SKM-1 (cell line): ENCODE measurements around the gene RNH1.
"Not testable (repeated sequence)": the region's sequence is repeated elsewhere in the genome, so short reads cannot be mapped to it uniquely, and the experiment has no call there.

Experiments
- DNase-seq: peaks from one replicate; lab custom pipeline; 2025; ENCODE audit not compliant: unreplicated experiment; lab: John Stamatoyannopoulos, UW

RNH1 gene

GRCh38 chr11:520428-521176 is 13.6 kb upstream of the RNH1 start:
- DNase-seq, result no peak

DNA sequence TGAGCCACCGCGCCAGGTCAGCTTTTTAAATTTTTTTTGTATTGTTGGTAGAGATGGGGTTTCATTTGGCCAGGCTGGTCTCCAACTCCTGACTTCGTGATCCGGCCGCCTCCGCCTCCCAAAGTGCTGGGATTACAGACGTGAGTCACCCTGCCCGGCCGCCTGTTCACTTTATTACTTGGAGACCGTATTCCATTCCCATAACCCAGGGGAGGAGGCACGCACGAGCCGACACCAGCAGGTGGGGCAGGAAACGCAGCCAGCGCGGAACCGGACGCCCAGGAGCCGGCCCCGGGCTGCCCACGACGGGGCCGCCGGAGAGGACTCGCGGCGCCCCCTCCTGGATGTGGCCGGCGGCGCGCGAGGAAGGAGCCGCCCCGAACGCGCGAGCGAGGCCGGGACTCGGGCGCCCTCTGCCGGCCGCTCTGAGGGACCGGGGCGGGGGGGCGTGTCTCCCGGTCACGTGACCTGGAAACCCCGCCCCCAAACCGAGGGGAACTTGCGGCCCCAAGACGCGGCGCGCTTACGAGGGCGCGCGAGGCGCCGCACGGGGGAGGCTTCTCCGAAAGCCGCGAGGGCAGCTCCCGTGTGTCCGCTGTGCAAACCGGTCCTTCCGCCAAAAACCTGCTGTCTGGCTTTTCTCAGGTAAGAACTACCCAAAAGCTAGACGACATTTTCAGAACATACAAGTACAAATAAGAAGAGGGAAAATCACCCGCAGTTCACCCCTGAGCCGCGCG is 11.6 kb upstream of the RNH1 start:
- DNase-seq, result no peak

GRCh38 chr11:516918-517685 is 10.1 kb upstream of the RNH1 start:
- DNase-seq, result not testable (repeated sequence)

- no peak for DNase-seq
Measured at GRCh38 chr11:516400-516799, 9.4 kb upstream of the RNH1 start.

GRCh38 chr11:515131-515530 is 8.1 kb upstream of the RNH1 start:
- DNase-seq, result no peak

GRCh38 chr11:514606-515005 is 7.6 kb upstream of the RNH1 start:
- DNase-seq, result no peak

- DNase-seq, result no peak
Measured at GRCh38 chr11:512761-513595, 5.9 kb upstream of the RNH1 start.

GRCh38 chr11:508956-509355 is 1.9 kb upstream of the RNH1 start:
- no peak for DNase-seq

DNA sequence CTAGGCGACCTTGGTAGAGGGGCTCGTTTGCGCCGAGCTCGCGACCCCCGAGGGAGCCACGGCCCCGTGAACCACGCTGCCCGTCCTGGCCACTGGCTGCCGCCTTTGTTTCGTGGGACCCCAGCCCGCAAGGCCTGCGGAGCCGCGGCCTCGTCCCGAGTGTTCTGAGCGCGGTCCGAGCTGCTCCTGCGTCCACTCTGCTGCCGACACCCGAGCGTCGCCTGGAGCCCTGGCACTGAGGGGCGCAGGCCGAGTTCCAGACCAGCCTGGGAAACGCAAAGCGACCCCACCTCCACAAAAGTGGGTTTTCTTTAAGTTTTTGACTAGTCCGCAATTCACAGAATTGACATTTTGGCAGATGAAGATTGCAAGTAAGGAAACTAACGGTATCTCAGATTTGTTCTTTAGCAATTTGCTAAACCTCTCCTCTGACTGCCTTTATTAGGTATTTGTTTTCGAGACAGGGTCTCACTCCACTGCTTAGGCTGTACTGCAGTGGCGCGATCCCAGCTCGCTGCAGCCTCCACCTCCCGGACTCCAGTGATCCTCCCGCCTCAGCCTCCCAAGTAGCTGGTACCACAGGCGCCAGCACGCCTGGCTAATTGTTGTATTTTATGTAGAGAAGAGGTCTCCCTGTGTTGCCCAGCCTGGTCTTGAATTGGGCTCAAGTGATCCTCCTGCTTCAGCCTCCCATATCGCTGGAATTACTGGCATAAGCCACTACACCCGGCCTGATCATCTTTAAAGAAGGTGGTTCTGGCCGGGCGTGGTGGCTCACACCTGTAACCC is 879 bp upstream of the RNH1 start:
- no peak for DNase-seq

GRCh38 chr11:506238-506994 is 626 bp downstream of the RNH1 start:
- peak; percentile 86 for DNase-seq

DNA sequence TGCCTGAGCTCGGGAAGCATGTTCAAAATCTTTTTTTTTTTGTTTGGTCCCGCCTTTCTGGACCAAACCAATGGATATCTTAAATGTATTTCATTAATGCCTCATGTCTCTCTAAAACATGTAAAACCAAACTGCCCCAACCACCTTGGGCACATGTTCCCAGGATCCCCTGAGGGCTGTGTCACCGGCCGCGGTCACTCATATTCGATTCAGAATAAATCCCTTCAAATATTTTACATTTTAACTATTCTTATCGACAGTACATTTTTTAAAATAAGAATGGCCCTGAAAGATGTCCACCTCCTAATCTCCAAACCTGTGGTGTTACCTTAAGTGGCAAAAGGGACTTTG is 2.1 kb downstream of the RNH1 start:
- no peak for DNase-seq

DNA sequence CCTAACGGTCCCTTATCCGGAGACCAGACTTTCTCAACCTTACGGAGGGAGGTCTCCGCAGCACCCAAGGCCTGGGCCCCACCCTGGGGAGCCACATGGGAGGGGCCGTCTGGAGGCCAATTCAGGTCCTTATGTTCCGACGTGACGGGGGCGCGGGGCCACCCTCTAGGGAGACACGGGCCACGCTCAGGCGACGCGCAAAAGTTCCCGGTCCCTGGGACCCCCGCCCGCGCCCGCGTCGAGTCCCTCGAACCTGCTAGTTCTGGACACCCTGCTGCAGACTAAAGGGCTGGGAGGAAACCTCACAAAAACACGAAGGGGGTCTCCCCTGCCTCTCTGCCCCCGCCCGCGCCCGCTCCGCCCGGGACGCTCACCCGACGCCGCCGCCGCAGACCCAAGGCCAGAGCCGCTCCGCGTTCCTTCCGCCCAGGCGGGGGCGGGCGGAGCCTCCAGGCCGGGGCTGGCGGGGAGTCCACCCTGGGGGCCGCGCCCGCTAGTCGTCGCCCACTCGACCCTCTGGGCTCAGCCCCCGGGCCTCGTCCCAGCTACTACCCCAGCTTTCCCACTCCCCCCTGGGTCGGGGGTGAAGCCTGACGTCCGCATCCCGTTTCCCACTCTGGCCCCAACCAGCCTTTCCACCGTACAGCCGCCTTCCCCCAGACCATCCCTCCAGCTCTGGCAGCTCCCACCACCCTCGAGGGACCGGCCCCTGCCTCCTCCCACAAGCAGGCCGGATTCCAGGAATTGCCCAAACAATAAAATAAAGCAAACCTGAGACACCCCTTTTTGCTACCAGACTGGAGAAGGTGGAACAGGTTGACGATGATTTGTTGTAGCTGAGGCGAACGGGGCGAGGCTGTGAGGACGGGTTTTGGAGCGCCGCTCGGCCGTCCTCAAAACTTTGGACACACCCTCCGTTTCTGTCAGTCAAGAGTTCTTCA is 2.7 kb downstream of the RNH1 start:
- no peak for DNase-seq

- peak; percentile 41 for DNase-seq
Measured at GRCh38 chr11:503179-503981, 3.7 kb downstream of the RNH1 start.

- DNase-seq, result no peak
Measured at GRCh38 chr11:502288-503178, 4.5 kb downstream of the RNH1 start.

GRCh38 chr11:501683-502287 is 5.3 kb downstream of the RNH1 start:
- DNase-seq, result no peak

- DNase-seq, result no peak
Measured at GRCh38 chr11:501001-501682, 5.9 kb downstream of the RNH1 start.
